AG04449 (cell line): Measurements from ENCODE around the gene VKORC1.
A peak's percentile ranks its signal among the peaks of the same experiment; 100 is the strongest.

Experiments
- CTCF ChIA-PET: fragments of 350-600 bp; formaldehyde crosslinking; extraction: SDS; loops from one replicate; lab custom pipeline; 2021; ENCODE audit warnings: antibody characterized with exemption; lab: Yijun Ruan, JAX
- POLR2A ChIA-PET: fragments of 400-600, 350-600 bp; formaldehyde crosslinking; extraction: SDS; loops from one replicate; lab custom pipeline; 2020; ENCODE audit warnings: antibody characterized with exemption, inconsistent platforms; lab: Yijun Ruan, JAX
- DNase-seq: peaks from one replicate; pipeline ENCODE4 v3.0.0-alpha.2; 2010; ENCODE audit warnings: low read depth, low spot score
- H3K4me3 ChIP-seq: 2 replicates; pipeline ENCODE4 v1.5.1; 2011; ENCODE audit warnings: low read depth, mild to moderate bottlenecking, control low read depth, low read length
- CTCF ChIP-seq: IDR thresholded peaks from one replicate; pipeline ENCODE4 v1.5.1; 2011; ENCODE audit warnings: mild to moderate bottlenecking, moderate library complexity, low read length, control low read depth, inconsistent platforms; ENCODE audit not compliant: insufficient read depth; ENCODE audit errors: missing control alignments

Gene VKORC1

GRCh38 chr16:31074814-31075183 lies 19.8 kb downstream of the VKORC1 start:
- ChIA-PET CTCF (interaction anchor here (1.4 to 4.2 kb wide), 3 partner anchors 19 to 794 kb away, joined by 3 to 40 read pairs (median 4); partner anchors contain the start of gene HSD3B7), POLR2A (interaction anchor here (0.6 to 2.4 kb wide), 11 partner anchors 10 to 105 kb away, joined by 3 to 28 read pairs (median 8); partner anchors contain the start of genes FUS, HSD3B7, KAT8 and PRSS8)
- H3K4me3 ChIP-seq = peak overlapping the region; percentile 98
- TF ChIP-seq CTCF = no peak
- DNase-seq = no peak

GRCh38 chr16:31073970-31074813 lies 20.4 kb downstream of the VKORC1 start, which contains the start of the genes ZNF646 and ZNF668:
Gene ZNF646, plus strand, starts transcription at chr16:31074422. Its CDS starts 1,903 bp downstream, at chr16:31076325.
Gene ZNF668, minus strand, starts transcription at chr16:31074240. Its CDS starts 9,781 bp downstream, at chr16:31064459.
- peak within 1 kb of the TSS; percentile 98 for H3K4me3 ChIP-seq
- DNase-seq = peak; percentile 94
- ChIA-PET CTCF (interaction anchor here (0.6 to 4.2 kb wide), 5 partner anchors 20 to 794 kb away, joined by 3 to 40 read pairs (median 4); partner anchors contain the start of gene HSD3B7), POLR2A (interaction anchor here (0.6 to 2.4 kb wide), 17 partner anchors 9 to 115 kb away, joined by 3 to 28 read pairs (median 5); partner anchors contain the start of genes FUS, HSD3B7, KAT8 and PRSS8)
- TF ChIP-seq CTCF = no peak

- peak overlapping the region; percentile 98 for H3K4me3 ChIP-seq
- no peak for DNase-seq
- ChIA-PET CTCF (interaction anchor here (0.6 to 4.2 kb wide), 6 partner anchors 38 to 795 kb away, joined by 3 to 40 read pairs (median 4); partner anchors contain the start of gene HSD3B7), POLR2A (interaction anchor here (0.7 to 2.4 kb wide), 17 partner anchors 8 to 115 kb away, joined by 3 to 28 read pairs (median 5); partner anchors contain the start of genes FUS, HSD3B7, KAT8 and PRSS8)
- no peak for TF ChIP-seq CTCF
These were observed 21.2 kb downstream of the VKORC1 start for GRCh38 chr16:31073142-31073969.

GRCh38 chr16:31072540-31073141 lies 22.0 kb downstream of the VKORC1 start:
- ChIA-PET POLR2A (interaction anchor here (1.0 to 2.4 kb wide), 11 partner anchors 8 to 108 kb away, joined by 3 to 28 read pairs (median 5); partner anchors contain the start of genes FUS and HSD3B7), CTCF (interaction anchor here (1.0 to 4.2 kb wide), 4 partner anchors 10 to 110 kb away, joined by 3 to 40 read pairs (median 4); partner anchors contain the start of gene HSD3B7)
- peak overlapping the region; percentile 98 for H3K4me3 ChIP-seq
- TF ChIP-seq CTCF = no peak
- DNase-seq = no peak

GRCh38 chr16:31071861-31072260 lies 22.7 kb downstream of the VKORC1 start:
- CTCF ChIA-PET = interaction anchor here (0.9 to 4.2 kb wide), 5 partner anchors 9 to 109 kb away, joined by 3 to 40 read pairs (median 3); partner anchors contain the start of gene HSD3B7
- no peak for DNase-seq
- H3K4me3 ChIP-seq = peak overlapping the region; percentile 98
- POLR2A ChIA-PET = interaction anchor here (1.0 to 1.3 kb wide), 4 partner anchors 14 to 118 kb away, joined by 3 to 4 read pairs (median 3); no protein-coding TSS in a partner anchor
- no peak for TF ChIP-seq CTCF
